Activated T-cell treated with anti-CD3 and anti-CD28 coated beads for 1 hour (primary cell): Measurements from ENCODE around the gene RGS19.

Source experiments
- DNase-seq: peaks from one replicate; pipeline ENCODE4 v3.0.0-alpha.2; 2020; ENCODE audit warnings: low read depth

Gene RGS19

GRCh38 chr20:64076061-64076997 lies 3.0 kb downstream of the RGS19 start:
- DNase-seq: no peak

DNA sequence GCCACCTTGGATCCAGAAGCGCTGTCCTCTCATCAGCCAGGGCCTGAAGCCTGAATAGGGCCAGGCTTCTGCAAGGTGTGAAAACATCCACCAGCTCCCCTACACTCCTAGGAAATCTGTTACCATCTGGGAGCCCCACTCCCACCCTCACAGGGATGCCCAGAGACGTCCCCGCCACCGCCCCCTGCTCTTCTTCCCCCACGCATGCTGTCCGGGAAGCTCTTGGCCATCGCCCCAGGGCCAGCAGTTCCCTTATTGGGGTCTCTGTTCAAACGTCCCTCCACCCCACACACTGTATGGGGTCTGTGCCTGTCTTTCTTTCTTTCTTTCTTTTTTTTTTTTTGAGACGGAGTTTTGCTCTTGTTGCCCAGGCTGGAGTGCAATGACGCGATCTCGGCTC lies 3.8 kb downstream of the RGS19 start:
- DNase-seq: no peak

DNA sequence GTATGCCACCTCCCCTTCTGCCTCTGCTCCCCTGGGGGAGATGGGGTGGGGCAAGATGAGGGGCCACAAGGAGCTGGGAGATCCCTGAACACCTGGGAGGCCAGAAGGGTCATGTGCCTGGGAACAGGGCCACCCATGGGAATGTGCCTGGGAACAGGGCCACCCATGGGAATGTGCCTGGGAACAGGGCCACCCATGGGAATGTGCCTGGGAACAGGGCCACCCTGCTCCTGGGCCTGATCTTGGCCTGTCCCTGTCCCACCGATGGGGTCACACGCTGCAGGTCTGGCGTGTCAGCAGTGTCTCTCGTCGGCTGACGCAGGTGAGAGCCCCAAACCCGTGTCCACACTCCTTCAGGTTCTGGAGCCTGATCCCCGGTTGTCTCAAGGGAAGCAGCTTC lies 4.4 kb downstream of the RGS19 start:
- DNase-seq: no peak

DNA sequence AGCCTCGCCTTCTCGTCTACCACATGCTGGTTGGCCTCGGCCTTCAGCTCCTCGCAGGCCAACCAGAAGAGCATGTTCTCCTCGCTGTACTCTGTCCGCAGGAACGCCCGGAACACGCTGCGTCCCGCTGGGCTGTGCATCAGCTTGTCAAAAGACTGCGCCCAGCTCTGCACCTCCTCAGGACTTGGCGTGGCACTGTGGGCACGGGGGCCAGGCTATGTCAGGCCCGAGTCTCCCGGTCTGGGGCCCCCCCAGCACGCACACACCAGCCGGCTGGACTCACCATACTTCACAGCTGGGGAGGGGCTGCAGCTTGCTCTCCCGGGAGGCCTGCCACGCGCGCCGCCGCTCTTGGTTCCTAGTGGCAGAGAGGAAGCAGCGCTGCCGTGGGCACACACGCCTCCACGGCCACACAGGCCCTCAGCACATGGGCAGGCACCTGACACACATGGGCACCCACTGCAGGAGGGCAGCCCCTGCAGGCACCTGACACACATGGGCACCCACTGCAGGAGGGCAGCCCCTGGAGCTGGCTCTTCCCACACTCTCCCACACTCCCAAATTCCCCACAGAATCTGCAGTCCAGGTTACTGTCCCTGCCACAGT lies 5.0 kb downstream of the RGS19 start:
- DNase-seq: no peak

- no peak for DNase-seq
Measured at GRCh38 chr20:64073476-64074183, 5.7 kb downstream of the RGS19 start.

DNA sequence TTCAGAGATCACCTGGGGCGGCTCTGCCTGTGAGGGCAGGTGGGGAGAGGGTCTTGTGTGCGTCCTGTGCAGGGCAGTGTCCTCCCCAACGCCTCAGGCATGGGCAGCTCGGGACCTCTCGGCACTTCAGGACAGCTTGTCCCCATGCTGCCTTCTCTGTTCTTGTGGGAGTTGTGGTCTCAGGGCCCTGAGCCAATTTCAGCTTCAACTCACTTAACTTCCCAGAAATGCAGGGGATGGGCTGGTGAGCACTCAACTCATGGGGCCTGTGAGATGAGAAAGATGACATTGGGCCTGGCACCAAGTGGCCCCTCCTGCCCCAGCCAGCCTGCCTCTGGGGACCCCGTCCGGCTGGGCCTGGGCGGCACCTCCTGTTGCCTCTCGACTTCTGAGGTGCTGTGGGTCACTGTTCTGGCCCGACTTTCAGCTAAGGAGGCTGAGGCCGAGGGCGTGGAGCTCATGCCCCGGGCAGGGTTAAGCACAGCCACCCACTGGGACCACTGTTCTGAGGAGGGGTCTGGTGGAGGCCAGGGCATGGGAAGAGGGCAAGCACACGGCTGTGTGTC lies 6.7 kb downstream of the RGS19 start:
- no peak for DNase-seq

DNA sequence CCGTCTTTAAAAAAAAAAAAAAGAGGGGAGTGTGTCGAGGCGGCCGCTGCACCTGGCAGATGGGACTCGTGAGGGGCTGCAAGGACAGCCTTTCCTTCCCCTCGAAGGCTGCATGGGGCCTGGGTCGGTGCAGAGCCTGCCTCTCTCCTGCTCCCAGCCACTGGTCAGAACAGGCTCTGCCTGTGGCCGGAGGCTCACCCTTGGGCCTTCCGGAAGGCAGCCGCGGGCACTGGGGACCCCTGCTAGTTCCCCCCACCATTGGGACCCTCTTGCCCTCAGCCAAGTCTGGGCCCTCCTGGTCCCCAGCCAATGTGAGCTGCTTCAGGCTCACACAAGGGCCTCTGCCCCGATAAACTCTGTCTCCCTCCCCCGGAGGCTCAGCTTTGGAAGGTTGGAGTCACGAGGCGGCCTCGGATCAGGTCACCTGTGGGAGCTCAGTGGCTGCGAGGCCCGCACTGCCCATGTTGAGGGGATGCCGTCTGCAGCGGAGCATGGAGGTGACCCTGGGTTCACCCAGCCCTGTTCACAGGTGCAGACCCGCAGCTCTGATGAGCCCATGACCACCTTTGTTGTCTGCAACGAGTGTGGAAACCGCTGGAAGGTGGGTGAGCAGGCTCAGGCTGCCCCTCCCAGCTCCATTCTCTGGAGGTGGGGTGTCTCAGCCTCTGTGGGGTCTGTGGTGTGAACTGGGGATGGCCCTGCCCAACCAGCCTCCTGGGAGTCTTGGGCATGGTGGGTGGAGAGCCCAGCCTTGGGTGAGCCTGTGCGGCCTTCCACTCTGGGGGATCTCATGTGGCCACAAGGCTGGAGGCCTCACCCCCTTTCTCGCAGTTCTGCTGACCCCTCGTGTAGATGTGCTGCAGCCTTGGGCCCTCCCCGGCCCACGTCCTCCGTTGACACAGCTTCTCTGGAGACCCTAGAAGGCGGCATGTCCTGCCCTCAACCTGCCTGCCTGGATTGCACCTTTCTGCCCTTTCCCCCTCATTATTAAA lies 7.7 kb downstream of the RGS19 start:
- no peak for DNase-seq

GRCh38 chr20:64070244-64070993 lies 8.9 kb downstream of the RGS19 start:
- no peak for DNase-seq

DNA sequence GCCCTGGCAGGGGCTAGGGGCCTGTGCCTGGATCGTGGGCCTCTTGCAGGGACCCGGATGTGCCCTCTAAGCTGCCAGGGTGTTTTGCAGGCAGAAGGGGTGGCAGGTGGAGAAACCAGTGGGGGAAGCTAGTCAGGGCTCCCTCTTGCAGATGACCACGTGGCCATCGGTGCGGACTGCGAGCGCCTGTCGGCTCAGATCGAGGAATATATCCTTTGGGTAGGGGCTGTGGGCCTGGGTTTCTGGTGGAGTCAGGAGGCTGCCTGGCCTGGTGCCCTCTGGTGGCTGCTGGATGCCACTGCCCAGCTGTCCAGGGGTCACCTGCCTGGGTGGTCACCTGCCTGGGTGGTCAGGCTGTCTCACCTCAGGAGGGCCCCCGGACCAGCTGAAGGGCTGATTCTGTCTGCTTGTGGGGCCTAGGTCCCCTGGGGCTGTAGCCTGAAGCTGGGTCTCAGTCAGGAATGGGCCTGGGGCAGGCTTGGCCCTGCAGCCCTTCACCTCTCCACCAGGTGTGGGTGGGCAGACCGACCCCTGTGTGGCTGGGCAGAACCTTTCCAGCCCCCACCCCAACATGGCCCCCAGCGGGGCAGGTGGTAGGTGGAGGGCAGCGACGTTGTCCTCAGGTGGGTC lies 9.6 kb downstream of the RGS19 start:
- DNase-seq: no peak

DNA sequence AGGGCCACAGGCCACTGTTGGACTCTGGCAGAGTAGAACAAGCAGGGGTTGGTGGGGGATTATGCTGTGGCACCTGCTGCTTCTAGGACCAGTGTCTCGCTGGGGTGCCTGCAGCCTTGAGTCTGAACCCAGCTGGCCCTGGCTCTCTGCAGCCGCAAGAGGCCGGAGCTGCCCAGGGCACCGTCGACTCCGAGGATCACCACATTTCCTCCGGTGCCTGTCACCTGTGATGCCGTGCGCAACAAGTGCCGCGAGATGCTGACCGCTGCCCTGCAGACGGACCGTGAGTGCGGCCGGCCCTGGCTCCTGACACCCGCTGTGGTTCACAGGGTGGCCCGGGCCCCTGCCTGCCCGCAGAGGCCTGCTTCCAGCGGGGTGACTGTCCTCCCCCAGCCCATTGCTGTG lies 10.1 kb downstream of the RGS19 start:
- no peak for DNase-seq

DNA sequence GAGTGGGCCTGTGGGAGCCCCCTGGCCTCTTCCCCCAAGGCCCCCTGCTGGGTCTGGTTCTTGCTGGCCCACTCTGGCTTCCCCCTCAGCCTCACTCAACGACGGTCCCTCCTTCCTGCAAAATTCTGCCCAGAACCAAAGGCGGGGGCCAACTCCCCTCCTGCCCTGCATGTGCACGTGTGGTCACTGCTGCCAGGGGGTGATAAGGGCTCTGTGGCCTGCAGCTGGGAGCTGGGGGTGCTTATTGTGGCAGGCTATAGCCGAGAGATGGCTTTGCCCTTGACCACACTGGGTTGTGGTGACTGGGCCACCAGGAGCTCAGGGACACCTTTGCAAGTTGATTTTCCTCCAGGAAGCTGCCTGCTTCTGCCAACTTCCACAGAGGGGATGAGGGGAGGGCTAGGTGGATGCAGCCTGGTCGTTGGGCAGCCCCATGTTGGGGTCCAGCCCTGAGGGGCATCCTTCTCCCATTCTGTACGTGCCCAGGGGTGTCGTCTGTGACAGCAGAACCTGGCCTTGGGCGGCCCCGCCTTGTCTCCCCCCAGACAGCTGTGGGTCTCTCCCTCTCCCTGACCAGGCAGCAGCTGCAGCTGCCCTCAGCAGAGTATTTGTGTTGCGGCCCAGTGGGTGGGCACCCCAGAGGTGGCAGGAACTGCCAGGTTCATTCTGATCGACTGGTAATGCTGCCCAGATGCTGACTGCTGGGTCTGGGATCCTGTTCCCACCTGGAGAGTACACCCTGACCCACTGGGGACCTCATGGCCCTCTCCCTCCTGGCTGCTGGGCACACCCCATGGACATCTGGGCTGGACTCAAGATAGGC lies 10.7 kb downstream of the RGS19 start:
- DNase-seq: no peak

DNA sequence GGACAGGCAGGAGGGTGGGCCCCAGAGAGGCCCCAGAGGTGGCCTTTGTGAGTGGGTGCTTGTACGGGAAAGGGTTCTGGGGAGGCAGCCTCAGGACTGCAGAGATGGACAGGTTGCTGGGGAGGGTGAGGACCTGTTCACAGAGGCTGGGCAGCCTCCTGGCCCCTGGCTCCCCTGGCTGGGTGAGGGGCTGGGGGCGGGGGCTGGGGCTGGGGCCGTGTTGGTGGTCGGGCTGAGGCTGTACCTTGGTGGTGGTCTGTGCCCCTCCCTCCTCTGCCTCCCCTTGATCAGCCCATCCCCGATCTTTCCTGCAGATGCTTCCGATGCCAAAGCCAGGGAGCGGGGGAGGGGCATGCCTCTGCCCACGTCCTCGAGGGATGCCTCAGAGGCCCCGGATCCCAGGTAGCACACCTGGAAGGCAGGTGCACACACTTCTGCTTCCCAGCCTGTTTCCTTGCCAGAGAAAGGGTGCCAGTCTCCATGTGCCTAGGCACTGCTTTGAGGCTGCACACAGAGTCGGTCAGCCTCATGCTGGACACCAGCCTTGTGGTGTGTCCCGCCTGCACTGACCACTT lies 11.5 kb downstream of the RGS19 start:
- no peak for DNase-seq

DNA sequence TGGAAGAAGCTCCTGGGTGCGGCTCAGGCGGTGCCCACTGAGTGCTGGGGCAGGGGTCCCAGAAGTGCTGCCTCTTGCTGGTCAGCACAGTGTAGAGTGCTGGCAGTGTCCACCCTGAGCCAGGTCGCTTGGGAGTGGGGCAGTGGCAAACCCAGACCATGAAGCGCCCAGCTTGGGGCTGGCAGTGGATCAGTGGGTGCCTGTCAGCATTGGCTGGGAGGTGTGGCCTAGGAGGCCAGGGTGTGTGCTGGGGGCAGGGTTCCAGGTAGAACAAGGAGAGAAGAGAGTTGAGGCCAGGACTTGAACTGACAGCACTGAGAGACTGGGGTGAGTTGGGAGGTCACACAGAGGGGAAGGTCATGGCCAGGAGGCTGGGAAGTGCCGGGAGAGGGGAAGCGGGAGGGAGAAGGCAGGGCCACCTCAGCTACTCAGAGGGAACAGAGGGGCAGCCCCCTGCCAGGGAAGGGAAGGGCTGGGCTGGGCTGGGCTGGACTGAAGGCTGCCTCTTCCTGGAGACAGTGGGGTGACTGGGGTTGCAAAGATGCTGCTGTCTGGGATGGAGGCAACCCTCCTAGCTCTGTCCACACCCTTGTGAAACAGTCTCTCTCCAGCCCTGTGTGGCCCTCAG lies 12.2 kb downstream of the RGS19 start:
- no peak for DNase-seq

GRCh38 chr20:64065974-64066343 lies 13.4 kb downstream of the RGS19 start:
- DNase-seq: no peak

DNA sequence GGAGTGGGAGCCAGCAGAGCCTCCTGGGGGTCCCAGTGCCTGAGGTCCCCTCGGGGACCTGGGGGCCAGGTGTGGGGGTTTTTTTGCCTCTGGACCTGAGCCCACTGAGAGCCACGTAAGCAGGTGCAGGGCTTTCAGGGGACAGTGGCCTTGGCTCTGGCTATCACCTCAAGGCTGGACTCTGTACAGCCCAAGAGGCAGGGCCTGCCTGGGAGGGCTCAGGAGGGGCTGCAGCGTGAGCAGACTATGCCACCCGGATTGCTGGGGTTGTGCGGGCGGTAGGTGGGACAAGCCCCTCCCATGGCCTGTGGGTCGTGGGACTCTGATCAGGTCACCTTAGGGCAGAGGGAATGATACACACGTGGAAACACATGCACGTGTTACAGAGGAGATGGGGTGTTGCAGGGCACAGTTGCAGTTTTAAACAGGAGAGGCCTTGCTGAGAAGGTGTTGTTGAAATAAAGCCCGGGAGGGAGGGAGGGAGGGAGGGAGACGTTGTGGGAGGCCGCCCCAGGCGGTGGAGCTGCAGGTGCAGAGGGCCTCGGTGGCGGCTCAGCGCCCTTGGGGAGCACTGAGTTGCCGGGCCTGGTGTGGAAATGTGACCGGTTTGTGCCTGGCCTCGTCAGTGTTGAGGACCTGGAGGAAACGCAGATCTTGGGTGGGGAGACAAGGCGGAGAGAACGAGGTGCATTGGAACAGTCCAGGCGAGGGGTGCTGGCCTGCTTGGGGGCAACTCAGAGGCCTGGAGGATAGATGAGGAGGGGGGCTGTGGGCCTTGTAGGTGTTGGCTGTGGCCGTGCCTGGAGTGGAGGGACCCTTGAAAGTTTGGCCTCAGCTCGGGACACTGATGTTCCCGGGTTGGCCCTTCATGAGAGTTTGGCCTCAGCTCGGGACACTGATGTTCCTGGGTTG lies 14.0 kb downstream of the RGS19 start:
- DNase-seq: no peak

GRCh38 chr20:64064145-64064698 lies 15.1 kb downstream of the RGS19 start:
- DNase-seq: no peak
